ENCODE results near the gene PI4K2B.

DNA sequence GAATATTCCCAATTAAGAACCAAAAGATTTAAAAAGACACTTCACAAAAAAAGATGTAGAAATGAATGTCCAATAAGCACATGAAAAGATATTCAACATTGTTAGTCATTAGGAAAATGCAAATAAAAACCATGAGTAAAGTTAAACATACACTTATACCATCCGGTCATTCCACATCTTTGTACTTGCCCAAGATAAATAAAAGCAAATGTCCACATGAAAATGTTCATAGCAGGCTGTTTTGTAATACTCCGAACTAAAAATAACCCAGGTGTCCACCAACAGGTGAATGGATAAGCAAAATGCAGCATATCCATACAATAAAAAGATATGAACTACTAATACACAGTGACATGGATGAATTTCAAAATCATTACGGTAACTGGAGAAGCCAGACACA is 50.1 kb downstream of the PI4K2B start:
- TF ChIP-seq CTCF (conservative IDR thresholded peaks at IDR 0.05 in 1 of 2, IDR thresholded peaks at IDR 0.05 in 1 of 2; ENCODE audit: extremely low read depth in 1 of 2, insufficient read depth in 1 of 2, low read depth in 1 of 2, low read length in 2 of 2) (no peak), EZH2 (IDR thresholded peaks at IDR 0.05; ENCODE audit: borderline replicate concordance, low read length) (no peak)

Measured in mammary epithelial cell (primary cell).